Breast epithelium (tissue), 4 donors: Measurements from ENCODE around the gene TTF2. TPM values are rescaled to one million over a fixed set of nuclear protein-coding genes. Genes with fewer than 3 reads are reported as not detected.
A peak's percentile ranks its signal among the peaks of the same experiment; 100 is the strongest.

Experiments used
- DNase-seq, 2 donors: peaks; one replicate each; pipeline ENCODE4 v3.0.0-alpha.2; 2019; ENCODE audit warnings: low spot score in 2 of 2
- H3K27ac ChIP-seq, 2 donors: fragments of 200-600 bp; sonication (generic) in 1 of 2; one replicate each; pipeline ENCODE4 v1.5.1; 2016 to 2019; ENCODE audit warnings: mild to moderate bottlenecking in 1 of 2
- H3K27me3 ChIP-seq, 2 donors: fragments of 200-600 bp; sonication (generic) in 1 of 2; one replicate each; pipeline versions ENCODE4 v1.5.1 to v1.6.0; 2017 to 2019; ENCODE audit warnings: control low read depth in 1 of 2, mild to moderate bottlenecking in 1 of 2
- H3K36me3 ChIP-seq: fragments of 200-600 bp; one replicate; pipeline ENCODE4 v1.5.1; 2019
- H3K4me1 ChIP-seq, 2 donors: fragments of 200-600 bp; sonication (generic); one replicate each; pipeline ENCODE4 v1.5.1; 2016 to 2019; ENCODE audit warnings: control low read depth in 1 of 2
- H3K4me3 ChIP-seq, 3 donors: fragments of 200-600 bp; sonication (generic); 1 replicate in 2 of 3; 2 replicates in 1 of 3; pipeline ENCODE4 v1.5.1; 2016 to 2019; ENCODE audit warnings: mild to moderate bottlenecking in 3 of 3, moderate library complexity in 2 of 3
- H3K9me3 ChIP-seq, 2 donors: fragments of 200-600 bp; sonication (generic) in 1 of 2; one replicate each; pipeline ENCODE4 v1.5.1; 2016 to 2019; ENCODE audit warnings: control low read depth in 1 of 2
- CTCF ChIP-seq, 3 donors: fragments of 450-650 bp; IDR thresholded peaks; one replicate each; pipeline ENCODE4 v1.5.1; 2016 to 2017; ENCODE audit warnings: antibody characterized with exemption in 3 of 3, mild to moderate bottlenecking in 3 of 3, moderate library complexity in 3 of 3
- POLR2A ChIP-seq: fragments of 450-650 bp; IDR thresholded peaks from one replicate; pipeline ENCODE4 v1.6.1; 2016; ENCODE audit warnings: antibody characterized with exemption, mild to moderate bottlenecking, moderate library complexity
- POLR2AphosphoS5 ChIP-seq, 3 donors: sonication (generic); formaldehyde crosslinking; IDR thresholded peaks; one replicate each; pipeline ENCODE4 v1.6.1; 2017; ENCODE audit warnings: antibody characterized with exemption in 3 of 3
- intact Hi-C: fragments of 100-400 bp; cut with DNase I; formaldehyde crosslinking; loops from one replicate; pipeline ENCODE4 v1.15.1; 2023; ENCODE audit warnings: low total_unique reads
- total RNA-seq, 3 donors: library from RNA; depleted of rRNA; stranded (reverse); fragments of >200 nt; gene quantifications; one replicate each; pipeline ENCODE4 v1.1.0, GENCODE V29; 2016

The TTF2 gene
- total RNA-seq, 3 donors from 2014 or later = 15.5 to 24.7 (median 24.6) TPM

- H3K4me1 ChIP-seq = peaks cover 3 to 7% of the 10 kb centered on the region in 2 donors
- H3K4me3 ChIP-seq = peak within 1 kb of the TSS; percentile 70 to 87 (median 76)
- H3K9me3 ChIP-seq = no peaks in the 10 kb centered on the region
- no peaks in the 10 kb centered on the region for H3K36me3 ChIP-seq
- TF ChIP-seq POLR2A (peak; percentile 7), CTCF (IDR thresholded peaks at IDR 0.05) (peak; percentile 55 to 81 (median 61)), POLR2AphosphoS5 (IDR thresholded peaks at IDR 0.05) (peak; percentile 42 to 55 (median 52))
- H3K27me3 ChIP-seq = no peaks in the 10 kb centered on the region
- DNase-seq = peak; percentile 93 to 95
- intact Hi-C loops = loop anchor here (5.0 kb wide), 1 partner anchor 496 kb away; no protein-coding TSS in a partner anchor
- H3K27ac ChIP-seq = peak within 1 kb of the TSS; percentile 94 to 96
These were observed 61.6 kb downstream of the TTF2 start, which contains the start of gene TRIM45 for GRCh38 chr1:117121589-117122329. Gene TRIM45 (minus strand): TSS chr1:117121749. CDS start chr1:117121201, 548 bp downstream.

- Histone ChIP-seq H3K36me3 (no peaks in the 10 kb centered on the region), H3K9me3 (no peaks in the 10 kb centered on the region), H3K27ac (peak overlapping the region; percentile 94 to 96), H3K27me3 (no peaks in the 10 kb centered on the region), H3K4me3 (peak overlapping the region; percentile 70 to 87 (median 76)), H3K4me1 (peaks cover 3 to 7% of the 10 kb centered on the region in 2 donors)
- TF ChIP-seq POLR2AphosphoS5 (IDR thresholded peaks at IDR 0.05) = no peak
- TF ChIP-seq POLR2A = no peak
- no peak for TF ChIP-seq CTCF (IDR thresholded peaks at IDR 0.05)
- intact Hi-C loops = loop anchor here (5.0 kb wide), 1 partner anchor 495 kb away; no protein-coding TSS in a partner anchor
- DNase-seq = no peak
These were observed 62.4 kb downstream of the TTF2 start for GRCh38 chr1:117122330-117123025.

GRCh38 chr1:117123274-117123673 is 63.1 kb downstream of the TTF2 start:
- no peak for DNase-seq
- H3K9me3 ChIP-seq = no peaks in the 10 kb centered on the region
- TF ChIP-seq CTCF (IDR thresholded peaks at IDR 0.05) (no peak), POLR2AphosphoS5 (IDR thresholded peaks at IDR 0.05) (no peak), POLR2A (no peak)
- intact Hi-C loops = loop anchor here (5.0 kb wide), 1 partner anchor 494 kb away; no protein-coding TSS in a partner anchor
- H3K27me3 ChIP-seq = no peaks in the 10 kb centered on the region
- H3K36me3 ChIP-seq = no peaks in the 10 kb centered on the region
- H3K4me1 ChIP-seq = peaks cover 3 to 7% of the 10 kb centered on the region in 2 donors
- H3K27ac ChIP-seq = no peak overlapping the region
- H3K4me3 ChIP-seq = no peak overlapping the region

- Histone ChIP-seq H3K27ac (no peak overlapping the region), H3K4me1 (peaks cover 3 to 7% of the 10 kb centered on the region in 2 donors), H3K9me3 (no peaks in the 10 kb centered on the region), H3K27me3 (no peaks in the 10 kb centered on the region), H3K4me3 (no peak overlapping the region), H3K36me3 (no peaks in the 10 kb centered on the region)
- no peak for DNase-seq
- TF ChIP-seq POLR2AphosphoS5 (IDR thresholded peaks at IDR 0.05) (no peak), CTCF (IDR thresholded peaks at IDR 0.05) (no peak), POLR2A (no peak)
- intact Hi-C loops = loop anchor here (5.0 kb wide), 2 partner anchors 148 to 493 kb away; no protein-coding TSS in a partner anchor
These were observed 64.5 kb downstream of the TTF2 start for GRCh38 chr1:117124661-117125060.

- H3K27ac ChIP-seq = no peak overlapping the region
- H3K27me3 ChIP-seq = no peaks in the 10 kb centered on the region
- intact Hi-C loops = loop anchor here (5.0 kb wide), 1 partner anchor 145 kb away; no protein-coding TSS in a partner anchor
- H3K4me3 ChIP-seq = no peak overlapping the region
- no peaks in the 10 kb centered on the region for H3K9me3 ChIP-seq
- no peak for DNase-seq
- TF ChIP-seq CTCF (IDR thresholded peaks at IDR 0.05) (no peak), POLR2A (no peak), POLR2AphosphoS5 (IDR thresholded peaks at IDR 0.05) (no peak)
- no peaks in the 10 kb centered on the region for H3K4me1 ChIP-seq
- no peaks in the 10 kb centered on the region for H3K36me3 ChIP-seq
These were observed 67.7 kb downstream of the TTF2 start for GRCh38 chr1:117127795-117128194.
